Activated T-cell treated with anti-CD3 and anti-CD28 coated beads, Interleukin-2, amount 50 U/mL, for 72 hours (primary cell): ENCODE results near the gene OST4. TPM values are rescaled to one million over a fixed set of nuclear protein-coding genes. Genes with fewer than 3 reads are reported as not detected.

Experiments
- ATAC-seq, 2 donors: fragments of 150-1000 bp; cut with Tn5 transposase; replicated peaks in 1 of 2; 2 replicates each; pipeline ENCODE4 v1.10.0; 2021; ENCODE audit warnings: moderate library complexity in 2 of 2, mild to moderate bottlenecking in 1 of 2
- DNase-seq, 2 donors: peaks; one replicate each; pipeline ENCODE4 v3.0.0; 2021 to 2022; ENCODE audit warnings: mixed read lengths in 1 of 2
- H3K27ac Mint-ChIP-seq: one replicate; pipeline ENCODE4 v1.8.0; 2022; ENCODE audit warnings: mild to moderate bottlenecking, moderate library complexity, mixed read lengths
- H3K27me3 Mint-ChIP-seq: one replicate; pipeline ENCODE4 v1.8.0; 2022; ENCODE audit warnings: low read depth, mixed read lengths
- H3K36me3 Mint-ChIP-seq, 2 donors: one replicate each; pipeline ENCODE4 v1.8.0; 2022; ENCODE audit warnings: mixed read lengths in 2 of 2, mild to moderate bottlenecking in 1 of 2; ENCODE audit not compliant: insufficient read depth in 2 of 2
- H3K4me1 Mint-ChIP-seq: one replicate; pipeline ENCODE4 v1.8.0; 2022; ENCODE audit warnings: low read depth, mixed read lengths
- H3K4me3 Mint-ChIP-seq, 2 donors: one replicate each; pipeline ENCODE4 v1.8.0; 2022; ENCODE audit warnings: mild to moderate bottlenecking in 2 of 2, mixed read lengths in 2 of 2, moderate library complexity in 2 of 2
- H3K9me3 Mint-ChIP-seq, 2 donors: one replicate each; pipeline ENCODE4 v1.8.0; 2022; ENCODE audit warnings: mixed read lengths in 2 of 2
- total RNA-seq, 2 donors: library from RNA; stranded (reverse); gene quantifications; one replicate each; pipeline ENCODE4 v1.2.3, GENCODE V29; 2022

OST4 gene
- total RNA-seq, 2 donors from 2014 or later, result 238 to 260 TPM

- Mint-ChIP-seq H3K27ac (peak overlapping the region; percentile 100), H3K4me1 (peaks cover 27% of the 10 kb centered on the region), H3K4me3 (peak overlapping the region; percentile 94 to 97), H3K9me3 (peaks cover 0 to 1% of the 10 kb centered on the region in 2 donors), H3K27me3 (no peaks in the 10 kb centered on the region), H3K36me3 (peaks cover 6 to 7% of the 10 kb centered on the region in 2 donors)
- DNase-seq (peak; percentile 89 to 91), ATAC-seq (peak; percentile 68 to 77)
Measured at GRCh38 chr2:27050281-27050995, 21.0 kb downstream of the OST4 start.

- Mint-ChIP-seq H3K4me3 (peak overlapping the region; percentile 94 to 97), H3K9me3 (peaks cover 0 to 1% of the 10 kb centered on the region in 2 donors), H3K36me3 (peaks cover 7 to 8% of the 10 kb centered on the region in 2 donors), H3K27me3 (no peaks in the 10 kb centered on the region), H3K27ac (peak overlapping the region; percentile 100), H3K4me1 (peaks cover 27% of the 10 kb centered on the region)
- DNase-seq, result peak; percentile 73 to 76
- ATAC-seq, result peak; percentile 14 to 20
Measured at GRCh38 chr2:27049422-27050280, 21.8 kb downstream of the OST4 start.

- H3K4me1 Mint-ChIP-seq, result peaks cover 12% of the 10 kb centered on the region
- no peaks in the 10 kb centered on the region for H3K9me3 Mint-ChIP-seq
- H3K27ac Mint-ChIP-seq, result no peak overlapping the region
- peaks cover 4 to 18% of the 10 kb centered on the region in 2 donors for H3K36me3 Mint-ChIP-seq
- H3K27me3 Mint-ChIP-seq, result no peaks in the 10 kb centered on the region
- ATAC-seq (no peak), DNase-seq (no peak)
- no peak overlapping the region for H3K4me3 Mint-ChIP-seq
Measured at GRCh38 chr2:27042985-27043634, 28.3 kb downstream of the OST4 start.

- H3K9me3 Mint-ChIP-seq, result no peaks in the 10 kb centered on the region
- H3K36me3 Mint-ChIP-seq, result peaks cover 4 to 18% of the 10 kb centered on the region in 2 donors
- H3K4me3 Mint-ChIP-seq, result no peak overlapping the region
- ATAC-seq (no peak), DNase-seq (no peak)
- H3K4me1 Mint-ChIP-seq, result peaks cover 12% of the 10 kb centered on the region
- H3K27ac Mint-ChIP-seq, result no peak overlapping the region
- no peaks in the 10 kb centered on the region for H3K27me3 Mint-ChIP-seq
Measured at GRCh38 chr2:27042159-27042661, 29.2 kb downstream of the OST4 start.

GRCh38 chr2:27041752-27042151 lies 29.7 kb downstream of the OST4 start:
- Mint-ChIP-seq H3K9me3 (no peaks in the 10 kb centered on the region), H3K4me3 (peak overlapping the region in 1 of 2 donors; percentile 13), H3K4me1 (peaks cover 12% of the 10 kb centered on the region), H3K27ac (no peak overlapping the region), H3K27me3 (no peaks in the 10 kb centered on the region), H3K36me3 (peaks cover 4 to 18% of the 10 kb centered on the region in 2 donors)
- ATAC-seq, result no peak
- no peak for DNase-seq

GRCh38 chr2:27040282-27040681 lies 31.2 kb downstream of the OST4 start:
- Mint-ChIP-seq H3K9me3 (no peaks in the 10 kb centered on the region), H3K4me1 (peaks cover 17% of the 10 kb centered on the region), H3K27me3 (no peaks in the 10 kb centered on the region), H3K4me3 (no peak overlapping the region), H3K36me3 (peaks cover 7 to 21% of the 10 kb centered on the region in 2 donors), H3K27ac (no peak overlapping the region)
- no peak for ATAC-seq
- DNase-seq, result no peak

GRCh38 chr2:27039871-27040270 lies 31.6 kb downstream of the OST4 start:
- H3K27me3 Mint-ChIP-seq, result no peaks in the 10 kb centered on the region
- peaks cover 21% of the 10 kb centered on the region for H3K4me1 Mint-ChIP-seq
- H3K4me3 Mint-ChIP-seq, result no peak overlapping the region
- ATAC-seq (no peak), DNase-seq (no peak)
- no peaks in the 10 kb centered on the region for H3K9me3 Mint-ChIP-seq
- no peak overlapping the region for H3K27ac Mint-ChIP-seq
- H3K36me3 Mint-ChIP-seq, result peaks cover 7 to 21% of the 10 kb centered on the region in 2 donors

GRCh38 chr2:27039426-27039825 lies 32.0 kb downstream of the OST4 start:
- peaks cover 7 to 17% of the 10 kb centered on the region in 2 donors for H3K36me3 Mint-ChIP-seq
- no peaks in the 10 kb centered on the region for H3K27me3 Mint-ChIP-seq
- ATAC-seq, result no peak
- DNase-seq, result no peak
- H3K27ac Mint-ChIP-seq, result no peak overlapping the region
- H3K9me3 Mint-ChIP-seq, result no peaks in the 10 kb centered on the region
- H3K4me1 Mint-ChIP-seq, result peaks cover 26% of the 10 kb centered on the region
- H3K4me3 Mint-ChIP-seq, result no peak overlapping the region

- no peak for ATAC-seq
- Mint-ChIP-seq H3K4me3 (no peak overlapping the region), H3K36me3 (peaks cover 9 to 20% of the 10 kb centered on the region in 2 donors)
Measured at GRCh38 chr2:27038631-27039339, 32.7 kb downstream of the OST4 start.

GRCh38 chr2:27038012-27038411 lies 33.4 kb downstream of the OST4 start:
- no peak for ATAC-seq

More at GRCh38 chr2:27038631-27039339, 32.7 kb downstream of the OST4 start:
- H3K4me1 Mint-ChIP-seq, result peaks cover 32% of the 10 kb centered on the region
- no peaks in the 10 kb centered on the region for H3K9me3 Mint-ChIP-seq
- H3K27ac Mint-ChIP-seq, result no peak overlapping the region
- H3K27me3 Mint-ChIP-seq, result no peaks in the 10 kb centered on the region
- DNase-seq, result no peak

GRCh38 chr2:27033253-27033852 lies 38.1 kb downstream of the OST4 start:
- Mint-ChIP-seq H3K9me3 (no peaks in the 10 kb centered on the region), H3K36me3 (peaks cover 8 to 9% of the 10 kb centered on the region in 2 donors), H3K27ac (peak overlapping the region; percentile 92), H3K27me3 (no peaks in the 10 kb centered on the region), H3K4me3 (peak overlapping the region; percentile 91 to 94), H3K4me1 (peaks cover 66% of the 10 kb centered on the region)
- DNase-seq (no peak), ATAC-seq (no peak)

More at GRCh38 chr2:27038012-27038411, 33.4 kb downstream of the OST4 start:
- H3K9me3 Mint-ChIP-seq, result no peaks in the 10 kb centered on the region
- DNase-seq, result no peak
- H3K27me3 Mint-ChIP-seq, result no peaks in the 10 kb centered on the region
- no peak overlapping the region for H3K27ac Mint-ChIP-seq
- no peak overlapping the region for H3K4me3 Mint-ChIP-seq
- H3K4me1 Mint-ChIP-seq, result peaks cover 39% of the 10 kb centered on the region
- H3K36me3 Mint-ChIP-seq, result peaks cover 9 to 24% of the 10 kb centered on the region in 2 donors
